Panc1 (cell line): ENCODE results near the gene PTK6. TPM values are rescaled to one million over a fixed set of nuclear protein-coding genes. Genes with fewer than 3 reads are reported as not detected.

Experiments used
- ATAC-seq: fragments of 200-7000 bp; cut with Tn5 transposase; 2 replicates; pipeline ENCODE4 v1.9.1; 2020; ENCODE audit warnings: mild to moderate bottlenecking, moderate library complexity
- BruUV-seq: library from RNA; stranded (reverse); fragments of 400-500 nt; replicated peaks from 2 replicates; lab custom pipeline; 2021; lab: Mats Ljungman, UMichigan
- CTCF ChIA-PET: fragments of 300-600 bp; sonication (Branson Sonifier 250); formaldehyde crosslinking; loops from one replicate; lab custom pipeline; 2022; ENCODE audit warnings: antibody characterized with exemption; lab: Charles Lee
- POLR2A ChIA-PET: fragments of 300-600 bp; sonication (Branson Sonifier 250); formaldehyde crosslinking; loops from one replicate; lab custom pipeline; 2022; ENCODE audit warnings: antibody characterized with exemption; lab: Charles Lee
- DNase-seq: peaks from one replicate; pipeline ENCODE4 v3.0.0-alpha.2; 2010; ENCODE audit warnings: low read depth, low spot score
- H3K27ac ChIP-seq: 2 replicates; pipeline ENCODE4 v1.5.1; 2011; ENCODE audit warnings: mild to moderate bottlenecking, low read length, inconsistent platforms
- H3K27me3 ChIP-seq: fragments of 200-500 bp; sonication (Bioruptor generic); 2 replicates; pipeline ENCODE4 v1.6.0; 2014; ENCODE audit warnings: low read length, inconsistent platforms; ENCODE audit not compliant: control insufficient read depth, insufficient read depth
- H3K36me3 ChIP-seq: fragments of 200-500 bp; sonication (Bioruptor generic); 2 replicates; pipeline ENCODE4 v1.5.1; 2014; ENCODE audit warnings: inconsistent platforms, mild to moderate bottlenecking, low read length, moderate library complexity; ENCODE audit not compliant: control insufficient read depth, insufficient read depth
- H3K4me1 ChIP-seq: 2 replicates; pipeline ENCODE4 v1.5.1; 2011; ENCODE audit warnings: inconsistent platforms, mild to moderate bottlenecking, low read length, moderate library complexity; ENCODE audit not compliant: control insufficient read depth, insufficient read depth
- H3K4me3 ChIP-seq, 2 experiments: 2 replicates each; pipeline ENCODE4 v1.5.1; 2011 to 2012; ENCODE audit warnings: low read depth in 2 of 2, low read length in 2 of 2, mild to moderate bottlenecking in 2 of 2, inconsistent platforms in 1 of 2, moderate library complexity in 1 of 2
- H3K9me3 ChIP-seq: fragments of 200-500 bp; sonication (Bioruptor generic); 2 replicates; pipeline ENCODE4 v1.5.1; 2014; ENCODE audit warnings: low read depth, mild to moderate bottlenecking, inconsistent platforms, low read length, moderate library complexity; ENCODE audit not compliant: control insufficient read depth, insufficient read depth
- POLR2AphosphoS5 ChIP-seq: IDR thresholded peaks from 2 replicates; pipeline ENCODE4 v1.6.1; 2012; ENCODE audit warnings: mild to moderate bottlenecking, low read depth, low read length, moderate library complexity
- SIN3A ChIP-seq: IDR thresholded peaks from 2 replicates; pipeline ENCODE4 v1.6.1; 2012; ENCODE audit warnings: low read depth, mild to moderate bottlenecking, low read length, moderate library complexity, borderline replicate concordance; ENCODE audit not compliant: insufficient read depth
- TCF7L2 ChIP-seq: IDR thresholded peaks from 2 replicates; pipeline ENCODE4 v1.6.1; 2011; ENCODE audit warnings: mild to moderate bottlenecking, low read depth, low read length, inconsistent platforms
- in situ Hi-C: cut with HindIII; loops from 2 replicates; pipeline ENCODE4 v1.10.0; 2016; ENCODE audit warnings: low sequenced_read_pairs, low pct_unique_long_range_greater_than_20kb
- intact Hi-C: fragments of 100-400 bp; cut with micrococcal nuclease; formaldehyde crosslinking; loops from one replicate; pipeline ENCODE4 v1.10.0; 2022; ENCODE audit not compliant: unreplicated experiment
- total RNA-seq: library from RNA; stranded (reverse); gene quantifications from one replicate; pipeline ENCODE4 v1.2.1, GENCODE V29; 2021; ENCODE audit not compliant: unreplicated experiment
- TF ChIP-seq, protein P1 (sequence below), 2 experiments: IDR thresholded peaks; 2 replicates each; pipeline ENCODE4 v1.6.1; 2011 to 2012; ENCODE audit warnings: low read depth in 2 of 2, control low read depth in 1 of 2, low read length in 1 of 2, mild to moderate bottlenecking in 1 of 2, moderate library complexity in 1 of 2; ENCODE audit not compliant: insufficient read depth in 1 of 2
- TF ChIP-seq, protein P2 (sequence below): fragments of 450-650 bp; IDR thresholded peaks from 2 replicates; pipeline ENCODE4 v1.5.1; 2017; ENCODE audit warnings: mild to moderate bottlenecking

PTK6 gene
- total RNA-seq, 1 experiment from 2014 or later: 6.5 TPM

DNA sequence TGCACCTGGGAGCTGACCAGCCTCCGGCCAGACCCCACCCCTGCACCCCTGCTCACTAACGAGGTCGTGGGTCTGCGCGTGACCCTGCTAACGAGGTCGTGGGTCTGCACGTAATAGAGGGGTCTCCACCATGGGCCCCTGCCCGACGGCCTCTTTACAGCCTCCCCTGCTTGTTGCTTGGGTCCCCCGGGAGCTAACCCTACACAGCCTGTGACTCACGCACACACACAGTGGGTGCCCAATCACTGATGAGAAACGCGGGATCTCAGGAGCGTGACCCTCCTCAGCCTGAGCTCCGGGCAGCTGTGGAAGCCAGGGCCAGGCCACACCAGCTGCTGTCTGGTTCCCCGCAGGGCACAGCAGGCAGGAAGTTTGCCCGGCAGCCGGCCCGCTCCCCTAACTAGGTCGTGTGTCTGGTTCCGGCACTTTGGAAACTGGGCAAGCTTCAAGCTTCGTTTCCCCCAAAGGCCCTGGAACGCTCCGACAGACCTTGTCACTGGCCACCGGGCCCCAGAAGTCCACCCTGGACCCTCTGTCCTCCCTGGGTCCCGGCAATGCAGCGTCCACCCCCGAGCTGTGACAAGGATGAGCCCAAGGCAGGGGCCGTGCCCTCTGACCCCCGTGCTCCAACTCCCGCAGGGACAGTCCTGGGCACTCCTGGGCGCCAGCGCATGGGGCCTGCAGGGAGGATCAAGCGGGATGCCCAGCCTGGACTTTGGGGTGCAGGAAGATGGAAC, 767 bp downstream of the PTK6 start:
- H3K27ac ChIP-seq: peak overlapping the region; percentile 88

DNA sequence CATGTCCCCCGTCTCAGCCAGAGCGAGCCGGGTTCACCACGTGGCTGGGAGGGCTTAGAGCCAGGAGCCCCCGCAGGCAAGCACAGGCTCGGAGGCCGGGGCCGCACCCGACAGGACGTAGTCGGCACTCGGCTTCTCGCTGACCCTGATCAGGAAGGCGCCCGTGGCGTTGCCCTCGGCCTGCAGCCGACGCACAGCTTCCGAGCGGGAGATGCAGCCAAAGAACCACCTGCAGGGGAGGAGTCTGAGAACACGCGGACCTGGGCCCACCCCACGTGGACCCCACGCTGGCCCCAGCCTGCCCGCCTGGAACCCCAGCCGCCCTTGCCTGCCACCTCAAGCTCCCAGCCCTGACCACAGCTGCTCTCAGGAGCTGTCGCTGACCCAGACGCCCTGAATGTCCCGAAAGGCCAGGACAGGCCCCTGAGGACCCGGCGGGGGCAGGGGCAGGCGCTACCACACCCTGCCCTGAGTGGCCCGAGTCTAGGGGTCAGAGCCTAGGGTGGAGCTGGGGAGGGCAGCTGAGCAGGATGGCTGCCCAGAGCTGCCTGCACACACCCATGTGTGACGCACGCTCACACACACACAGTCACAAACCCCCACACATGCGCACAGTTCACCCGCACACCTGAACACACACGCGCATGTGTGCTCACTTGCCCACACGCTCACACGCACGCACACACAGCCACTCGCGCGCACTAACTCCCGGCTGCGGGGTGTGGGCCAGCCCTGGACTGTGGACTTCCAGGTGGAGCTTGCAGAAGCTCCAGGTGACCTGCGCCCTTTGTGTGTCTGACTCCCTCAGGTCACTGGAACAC, 2.1 kb downstream of the PTK6 start:
- H3K9me3 ChIP-seq: no peaks in the 10 kb centered on the region
- BruUV-seq: no TSS peak
- in situ Hi-C loops: loop anchor here (10.0 kb wide), 1 partner anchor 60 kb away; no protein-coding TSS in a partner anchor
- DNase-seq: no peak
- no peak overlapping the region for H3K4me3 ChIP-seq
- peaks cover 17% of the 10 kb centered on the region for H3K4me1 ChIP-seq
- TF ChIP-seq POLR2AphosphoS5 (no peak), SIN3A (no peak)
- TF ChIP-seq, protein P1, sequence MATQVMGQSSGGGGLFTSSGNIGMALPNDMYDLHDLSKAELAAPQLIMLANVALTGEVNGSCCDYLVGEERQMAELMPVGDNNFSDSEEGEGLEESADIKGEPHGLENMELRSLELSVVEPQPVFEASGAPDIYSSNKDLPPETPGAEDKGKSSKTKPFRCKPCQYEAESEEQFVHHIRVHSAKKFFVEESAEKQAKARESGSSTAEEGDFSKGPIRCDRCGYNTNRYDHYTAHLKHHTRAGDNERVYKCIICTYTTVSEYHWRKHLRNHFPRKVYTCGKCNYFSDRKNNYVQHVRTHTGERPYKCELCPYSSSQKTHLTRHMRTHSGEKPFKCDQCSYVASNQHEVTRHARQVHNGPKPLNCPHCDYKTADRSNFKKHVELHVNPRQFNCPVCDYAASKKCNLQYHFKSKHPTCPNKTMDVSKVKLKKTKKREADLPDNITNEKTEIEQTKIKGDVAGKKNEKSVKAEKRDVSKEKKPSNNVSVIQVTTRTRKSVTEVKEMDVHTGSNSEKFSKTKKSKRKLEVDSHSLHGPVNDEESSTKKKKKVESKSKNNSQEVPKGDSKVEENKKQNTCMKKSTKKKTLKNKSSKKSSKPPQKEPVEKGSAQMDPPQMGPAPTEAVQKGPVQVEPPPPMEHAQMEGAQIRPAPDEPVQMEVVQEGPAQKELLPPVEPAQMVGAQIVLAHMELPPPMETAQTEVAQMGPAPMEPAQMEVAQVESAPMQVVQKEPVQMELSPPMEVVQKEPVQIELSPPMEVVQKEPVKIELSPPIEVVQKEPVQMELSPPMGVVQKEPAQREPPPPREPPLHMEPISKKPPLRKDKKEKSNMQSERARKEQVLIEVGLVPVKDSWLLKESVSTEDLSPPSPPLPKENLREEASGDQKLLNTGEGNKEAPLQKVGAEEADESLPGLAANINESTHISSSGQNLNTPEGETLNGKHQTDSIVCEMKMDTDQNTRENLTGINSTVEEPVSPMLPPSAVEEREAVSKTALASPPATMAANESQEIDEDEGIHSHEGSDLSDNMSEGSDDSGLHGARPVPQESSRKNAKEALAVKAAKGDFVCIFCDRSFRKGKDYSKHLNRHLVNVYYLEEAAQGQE (IDR thresholded peaks at IDR 0.05; ENCODE audit: insufficient read depth in 1 of 2, low read depth in 2 of 2, low read length in 1 of 2): no peak
- TF ChIP-seq, protein P2, sequence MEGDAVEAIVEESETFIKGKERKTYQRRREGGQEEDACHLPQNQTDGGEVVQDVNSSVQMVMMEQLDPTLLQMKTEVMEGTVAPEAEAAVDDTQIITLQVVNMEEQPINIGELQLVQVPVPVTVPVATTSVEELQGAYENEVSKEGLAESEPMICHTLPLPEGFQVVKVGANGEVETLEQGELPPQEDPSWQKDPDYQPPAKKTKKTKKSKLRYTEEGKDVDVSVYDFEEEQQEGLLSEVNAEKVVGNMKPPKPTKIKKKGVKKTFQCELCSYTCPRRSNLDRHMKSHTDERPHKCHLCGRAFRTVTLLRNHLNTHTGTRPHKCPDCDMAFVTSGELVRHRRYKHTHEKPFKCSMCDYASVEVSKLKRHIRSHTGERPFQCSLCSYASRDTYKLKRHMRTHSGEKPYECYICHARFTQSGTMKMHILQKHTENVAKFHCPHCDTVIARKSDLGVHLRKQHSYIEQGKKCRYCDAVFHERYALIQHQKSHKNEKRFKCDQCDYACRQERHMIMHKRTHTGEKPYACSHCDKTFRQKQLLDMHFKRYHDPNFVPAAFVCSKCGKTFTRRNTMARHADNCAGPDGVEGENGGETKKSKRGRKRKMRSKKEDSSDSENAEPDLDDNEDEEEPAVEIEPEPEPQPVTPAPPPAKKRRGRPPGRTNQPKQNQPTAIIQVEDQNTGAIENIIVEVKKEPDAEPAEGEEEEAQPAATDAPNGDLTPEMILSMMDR: no peak
- ATAC-seq: no peak
- CTCF ChIA-PET: no interaction called here
- no peak overlapping the region for H3K27ac ChIP-seq
- POLR2A ChIA-PET: no interaction called here
- no peaks in the 10 kb centered on the region for H3K36me3 ChIP-seq
- intact Hi-C loops: no loop called here
- H3K27me3 ChIP-seq: no peaks in the 10 kb centered on the region

More for the DNA sequence above, 767 bp downstream of the PTK6 start:
- Histone ChIP-seq H3K4me3 (peak overlapping the region; percentile 46 to 70), H3K9me3 (no peaks in the 10 kb centered on the region), H3K36me3 (no peaks in the 10 kb centered on the region), H3K4me1 (peaks cover 17% of the 10 kb centered on the region), H3K27me3 (no peaks in the 10 kb centered on the region)
- TF ChIP-seq, protein P1 (IDR thresholded peaks at IDR 0.05; ENCODE audit: insufficient read depth in 1 of 2, low read depth in 2 of 2, low read length in 1 of 2): no peak
- TF ChIP-seq POLR2AphosphoS5 (no peak), TCF7L2 (no peak), SIN3A (no peak)
- TF ChIP-seq, protein P2: no peak
- peak; percentile 6; the same call in 1 of the 2 replicates for ATAC-seq
- intact Hi-C loops: no loop called here
- BruUV-seq: no TSS peak
- in situ Hi-C loops: loop anchor here (10.0 kb wide), 1 partner anchor 58 kb away; no protein-coding TSS in a partner anchor
- ChIA-PET CTCF (interaction anchor here (0.6 to 3.1 kb wide), 2 partner anchors 106 to 273 kb away, joined by 10 to 12 read pairs; no protein-coding TSS in a partner anchor), POLR2A (no interaction called here)
- no peak for DNase-seq
